ENCODE results near the gene ARMC2.

Gene ARMC2

DNA sequence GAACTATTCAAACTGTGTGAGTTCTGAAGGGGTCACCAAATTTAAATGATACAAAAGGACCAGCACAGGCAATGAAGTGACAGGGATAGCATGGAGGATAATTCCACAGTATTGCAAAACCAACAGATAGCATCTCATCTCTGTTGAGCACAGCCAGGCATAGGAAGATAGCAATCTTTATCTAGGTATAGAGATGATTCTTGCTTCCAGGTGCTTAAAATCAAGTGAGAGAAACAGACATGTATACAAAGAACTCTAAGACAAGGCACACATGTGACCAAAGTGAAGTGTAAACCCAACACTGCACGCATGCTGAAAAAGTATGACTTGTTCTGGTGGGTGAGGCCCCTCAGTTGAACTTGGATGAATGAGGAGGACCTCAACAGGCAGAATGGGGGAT lies 48.4 kb upstream of the ARMC2 start:
- H3K4me2 ChIP-seq (ENCODE audit: low read length) = no peak overlapping the region
- H3K9me2 ChIP-seq (ENCODE audit: low read depth, low read length) = no peaks in the 10 kb centered on the region

DNA sequence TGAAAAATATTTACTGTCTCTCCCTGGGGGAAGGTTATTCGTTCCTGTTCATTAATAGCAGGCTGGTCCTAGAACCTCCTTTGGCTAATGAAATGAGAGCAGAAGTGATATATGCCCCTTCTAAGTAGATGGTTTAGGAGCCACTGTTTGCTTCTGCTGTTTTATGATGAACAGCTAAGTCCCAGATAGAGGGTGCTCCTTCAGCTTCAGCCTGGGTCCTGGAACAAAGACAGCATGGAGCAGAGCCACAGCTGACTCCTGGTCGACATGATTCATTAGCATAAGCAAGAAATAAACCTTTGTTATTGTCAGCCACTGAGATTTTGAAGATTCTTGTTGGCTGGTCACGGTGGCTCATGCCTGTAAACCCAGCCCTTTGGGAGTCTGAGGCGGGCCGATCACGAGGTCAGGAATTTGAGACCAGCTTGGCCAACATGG lies 47.8 kb upstream of the ARMC2 start:
- TF ChIP-seq EZH2 (IDR thresholded peaks at IDR 0.05; ENCODE audit: borderline replicate concordance, low read length) = no peak
- H3K27me3 ChIP-seq (ENCODE audit: insufficient read depth, low read length) = no peaks in the 10 kb centered on the region
- no peaks in the 10 kb centered on the region for H4K20me1 ChIP-seq (ENCODE audit: insufficient read depth, low read length)
- H3K27ac ChIP-seq (ENCODE audit: low read depth, low read length, poor library complexity, severe bottlenecking) = no peak overlapping the region
- H2AFZ ChIP-seq (ENCODE audit: low read length) = no peak overlapping the region
- no peaks in the 10 kb centered on the region for H3K36me3 ChIP-seq (ENCODE audit: insufficient read depth, low read length)
- no peaks in the 10 kb centered on the region for H3K9me2 ChIP-seq (ENCODE audit: low read depth, low read length)
- H3K79me2 ChIP-seq (ENCODE audit: insufficient read depth, low read length) = no peaks in the 10 kb centered on the region
- H3K4me3 ChIP-seq (ENCODE audit: low read depth, low read length, poor library complexity, severe bottlenecking) = no peak overlapping the region
- no peaks in the 10 kb centered on the region for H3K4me1 ChIP-seq (ENCODE audit: insufficient read depth, low read length, severe bottlenecking)
- no peak overlapping the region for H3K4me2 ChIP-seq (ENCODE audit: low read length)
- H3K9ac ChIP-seq (ENCODE audit: low read length) = no peak overlapping the region
- no peaks in the 10 kb centered on the region for H3K9me3 ChIP-seq (ENCODE audit: low read length)
- H3F3A ChIP-seq (ENCODE audit: insufficient read depth, low read length) = no peaks in the 10 kb centered on the region

More for the DNA sequence above, 48.4 kb upstream of the ARMC2 start:
- Histone ChIP-seq H3K27me3 (ENCODE audit: insufficient read depth, low read length) (no peaks in the 10 kb centered on the region), H3K27ac (ENCODE audit: low read depth, low read length, poor library complexity, severe bottlenecking) (no peak overlapping the region), H3K4me3 (ENCODE audit: low read depth, low read length, poor library complexity, severe bottlenecking) (no peak overlapping the region), H2AFZ (ENCODE audit: low read length) (no peak overlapping the region), H3K36me3 (ENCODE audit: insufficient read depth, low read length) (no peaks in the 10 kb centered on the region), H4K20me1 (ENCODE audit: insufficient read depth, low read length) (no peaks in the 10 kb centered on the region), H3F3A (ENCODE audit: insufficient read depth, low read length) (no peaks in the 10 kb centered on the region), H3K9me3 (ENCODE audit: low read length) (no peaks in the 10 kb centered on the region), H3K4me1 (ENCODE audit: insufficient read depth, low read length, severe bottlenecking) (no peaks in the 10 kb centered on the region), H3K79me2 (ENCODE audit: insufficient read depth, low read length) (no peaks in the 10 kb centered on the region), H3K9ac (ENCODE audit: low read length) (no peak overlapping the region)
- TF ChIP-seq EZH2 (IDR thresholded peaks at IDR 0.05; ENCODE audit: borderline replicate concordance, low read length) = no peak
- TF ChIP-seq, protein P1, sequence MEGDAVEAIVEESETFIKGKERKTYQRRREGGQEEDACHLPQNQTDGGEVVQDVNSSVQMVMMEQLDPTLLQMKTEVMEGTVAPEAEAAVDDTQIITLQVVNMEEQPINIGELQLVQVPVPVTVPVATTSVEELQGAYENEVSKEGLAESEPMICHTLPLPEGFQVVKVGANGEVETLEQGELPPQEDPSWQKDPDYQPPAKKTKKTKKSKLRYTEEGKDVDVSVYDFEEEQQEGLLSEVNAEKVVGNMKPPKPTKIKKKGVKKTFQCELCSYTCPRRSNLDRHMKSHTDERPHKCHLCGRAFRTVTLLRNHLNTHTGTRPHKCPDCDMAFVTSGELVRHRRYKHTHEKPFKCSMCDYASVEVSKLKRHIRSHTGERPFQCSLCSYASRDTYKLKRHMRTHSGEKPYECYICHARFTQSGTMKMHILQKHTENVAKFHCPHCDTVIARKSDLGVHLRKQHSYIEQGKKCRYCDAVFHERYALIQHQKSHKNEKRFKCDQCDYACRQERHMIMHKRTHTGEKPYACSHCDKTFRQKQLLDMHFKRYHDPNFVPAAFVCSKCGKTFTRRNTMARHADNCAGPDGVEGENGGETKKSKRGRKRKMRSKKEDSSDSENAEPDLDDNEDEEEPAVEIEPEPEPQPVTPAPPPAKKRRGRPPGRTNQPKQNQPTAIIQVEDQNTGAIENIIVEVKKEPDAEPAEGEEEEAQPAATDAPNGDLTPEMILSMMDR (IDR thresholded peaks at IDR 0.05; ENCODE audit: low read length) = no peak

DNA sequence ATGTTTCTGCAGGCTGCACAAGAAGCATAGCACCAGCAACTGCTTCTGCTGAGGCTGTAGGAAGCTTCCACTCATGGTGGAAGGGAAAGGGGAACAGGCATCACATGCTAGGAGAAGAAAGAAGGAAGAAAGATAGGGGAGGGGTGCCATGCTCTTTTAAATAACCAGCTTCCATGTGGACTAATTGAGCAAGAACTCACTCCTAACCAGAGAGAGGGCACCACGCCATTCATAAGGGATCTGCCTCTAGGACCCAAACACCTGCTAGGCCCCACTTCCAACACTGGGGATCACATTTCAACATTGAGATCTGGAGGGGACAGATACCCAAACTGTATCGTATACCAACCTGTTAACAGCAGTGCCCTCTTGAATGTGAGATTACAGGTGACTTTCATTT lies 46.9 kb upstream of the ARMC2 start:
- no peak for TF ChIP-seq EZH2 (IDR thresholded peaks at IDR 0.05; ENCODE audit: borderline replicate concordance, low read length)
- TF ChIP-seq, protein P1 (IDR thresholded peaks at IDR 0.05; ENCODE audit: low read length) = no peak
- H3K9ac ChIP-seq (ENCODE audit: low read length) = no peak overlapping the region
- H3K4me1 ChIP-seq (ENCODE audit: insufficient read depth, low read length, severe bottlenecking) = peaks cover 4% of the 10 kb centered on the region
- H3K36me3 ChIP-seq (ENCODE audit: insufficient read depth, low read length) = no peaks in the 10 kb centered on the region
- H3K4me3 ChIP-seq (ENCODE audit: low read depth, low read length, poor library complexity, severe bottlenecking) = no peak overlapping the region
- H3K9me2 ChIP-seq (ENCODE audit: low read depth, low read length) = no peaks in the 10 kb centered on the region
- no peaks in the 10 kb centered on the region for H3K9me3 ChIP-seq (ENCODE audit: low read length)
- H2AFZ ChIP-seq (ENCODE audit: low read length) = no peak overlapping the region
- H3K27ac ChIP-seq (ENCODE audit: low read depth, low read length, poor library complexity, severe bottlenecking) = no peak overlapping the region
- no peaks in the 10 kb centered on the region for H3K79me2 ChIP-seq (ENCODE audit: insufficient read depth, low read length)
- no peaks in the 10 kb centered on the region for H4K20me1 ChIP-seq (ENCODE audit: insufficient read depth, low read length)
- H3K4me2 ChIP-seq (ENCODE audit: low read length) = no peak overlapping the region
- no peaks in the 10 kb centered on the region for H3K27me3 ChIP-seq (ENCODE audit: insufficient read depth, low read length)
- H3F3A ChIP-seq (ENCODE audit: insufficient read depth, low read length) = no peaks in the 10 kb centered on the region

DNA sequence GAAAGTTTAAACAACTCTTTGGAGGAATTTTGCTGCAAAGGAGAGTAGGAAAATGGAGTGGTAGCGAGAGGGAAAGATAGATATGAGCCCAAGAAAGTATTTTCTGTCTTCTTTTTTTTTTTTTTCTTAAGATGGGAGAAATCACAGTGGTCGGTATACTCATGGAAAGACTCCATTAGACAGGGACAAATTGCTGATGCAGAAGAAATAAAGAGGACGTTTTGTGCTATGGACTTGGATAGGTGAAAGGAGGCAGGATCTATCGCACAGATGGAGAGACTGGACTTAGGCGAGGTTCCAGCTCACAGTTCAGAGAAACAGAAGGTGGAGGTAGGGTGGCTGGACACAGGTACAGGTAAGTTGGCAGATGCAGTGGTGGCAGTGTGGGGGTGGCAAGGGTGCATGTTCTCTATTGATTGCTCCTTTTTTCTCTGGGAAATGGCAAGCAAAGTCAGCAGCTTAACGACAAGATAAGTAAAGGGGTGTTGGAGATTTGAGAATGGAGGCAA lies 44.2 kb upstream of the ARMC2 start:
- no peak overlapping the region for H2AFZ ChIP-seq (ENCODE audit: low read length)
- no peaks in the 10 kb centered on the region for H3K9me3 ChIP-seq (ENCODE audit: low read length)
- H4K20me1 ChIP-seq (ENCODE audit: insufficient read depth, low read length) = no peaks in the 10 kb centered on the region
- TF ChIP-seq, protein P1 (IDR thresholded peaks at IDR 0.05; ENCODE audit: low read length) = no peak
- no peak for TF ChIP-seq EZH2 (IDR thresholded peaks at IDR 0.05; ENCODE audit: borderline replicate concordance, low read length)
- H3K27me3 ChIP-seq (ENCODE audit: insufficient read depth, low read length) = no peaks in the 10 kb centered on the region
- no peak overlapping the region for H3K4me3 ChIP-seq (ENCODE audit: low read depth, low read length, poor library complexity, severe bottlenecking)
- no peaks in the 10 kb centered on the region for H3F3A ChIP-seq (ENCODE audit: insufficient read depth, low read length)
- H3K9ac ChIP-seq (ENCODE audit: low read length) = no peak overlapping the region
- H3K36me3 ChIP-seq (ENCODE audit: insufficient read depth, low read length) = no peaks in the 10 kb centered on the region
- peaks cover 4% of the 10 kb centered on the region for H3K4me1 ChIP-seq (ENCODE audit: insufficient read depth, low read length, severe bottlenecking)
- no peak overlapping the region for H3K27ac ChIP-seq (ENCODE audit: low read depth, low read length, poor library complexity, severe bottlenecking)
- no peaks in the 10 kb centered on the region for H3K79me2 ChIP-seq (ENCODE audit: insufficient read depth, low read length)
- H3K9me2 ChIP-seq (ENCODE audit: low read depth, low read length) = no peaks in the 10 kb centered on the region
- no peak overlapping the region for H3K4me2 ChIP-seq (ENCODE audit: low read length)

All from OCI-LY1 (cell line).